GM12891 (cell line): Measurements from ENCODE around the gene SPTLC2.
"Not testable (repeated sequence)": the region's sequence is repeated elsewhere in the genome, so short reads cannot be mapped to it uniquely, and the experiment has no call there.

ENCODE experiments used
- DNase-seq: peaks from one replicate; pipeline ENCODE4 v3.0.0; 2011; ENCODE audit warnings: low spot score; ENCODE audit not compliant: insufficient read length
- FAIRE-seq: peaks from 2 replicates; lab custom pipeline; 2011; peaks lifted over from hg19 to GRCh38; lab: Jason Lieb, UNC
- PAX5 ChIP-seq: IDR thresholded peaks from 2 replicates; pipeline ENCODE4 v1.6.1; 2011; ENCODE audit warnings: low read length, moderate library complexity, mild to moderate bottlenecking; ENCODE audit not compliant: insufficient read depth, severe bottlenecking
- POLR2A ChIP-seq: IDR thresholded peaks from 2 replicates; pipeline ENCODE4 v1.6.1; 2011; ENCODE audit warnings: low read depth, low read length, control low read depth
- POLR2AphosphoS5 ChIP-seq: IDR thresholded peaks from 2 replicates; pipeline ENCODE4 v1.6.1; 2011; ENCODE audit warnings: low read depth, low read length, control low read depth
- POU2F2 ChIP-seq: IDR thresholded peaks from 2 replicates; pipeline ENCODE4 v1.6.1; 2011; ENCODE audit warnings: low read depth, mild to moderate bottlenecking, control low read depth, low read length, moderate library complexity
- SPI1 ChIP-seq: IDR thresholded peaks from 2 replicates; pipeline ENCODE4 v1.6.1; 2011; ENCODE audit warnings: low read depth, low read length, control low read depth
- TAF1 ChIP-seq: IDR thresholded peaks from 2 replicates; pipeline ENCODE4 v1.6.1; 2011; ENCODE audit warnings: low read depth, low read length, control low read depth

The SPTLC2 gene

DNA sequence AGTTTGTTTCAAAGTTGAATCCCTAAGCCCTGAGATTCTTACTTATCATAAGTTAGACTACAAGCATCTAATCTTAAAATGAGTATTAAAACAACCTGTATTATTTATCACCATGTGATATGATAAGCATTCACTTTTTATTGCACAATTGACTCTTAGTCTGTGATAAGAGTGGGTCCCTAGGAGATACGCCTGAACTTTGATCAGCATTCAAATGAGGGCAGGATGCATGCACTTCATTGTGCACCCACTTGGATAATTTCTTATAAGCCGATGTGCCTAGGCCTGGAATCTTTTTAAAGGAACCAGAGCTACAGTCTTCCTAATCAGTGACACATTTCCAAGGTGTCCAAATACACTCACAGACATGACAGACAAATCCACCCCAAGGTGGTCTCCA, 31.4 kb upstream of the SPTLC2 start:
- TF ChIP-seq SPI1 (no peak), TAF1 (no peak), PAX5 (no peak), POU2F2 (no peak), POLR2AphosphoS5 (no peak)
- no peak for FAIRE-seq
- no peak for DNase-seq

DNA sequence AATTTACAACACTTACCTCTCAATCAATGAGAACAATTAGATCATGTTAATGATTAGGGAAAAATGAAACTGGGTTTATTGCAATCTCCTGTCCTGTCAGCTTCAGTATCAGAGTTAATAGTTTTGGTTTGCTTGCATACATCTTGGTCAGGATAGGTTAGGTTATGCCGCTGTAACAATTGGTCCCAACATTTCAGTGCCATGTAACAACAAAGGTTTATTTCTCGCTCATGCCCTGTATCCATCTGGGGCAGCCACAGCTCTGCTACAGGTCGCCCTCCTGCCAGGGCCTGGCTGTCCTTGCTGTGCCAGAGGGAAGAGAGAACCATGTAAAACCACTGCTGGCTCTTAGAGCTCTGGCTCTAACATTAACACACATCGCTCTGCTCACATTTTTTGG, 30.5 kb upstream of the SPTLC2 start:
- DNase-seq (no peak), FAIRE-seq (no peak)
- TF ChIP-seq SPI1 = no peak
- TF ChIP-seq POLR2A = no peak
- no peak for TF ChIP-seq TAF1

DNA sequence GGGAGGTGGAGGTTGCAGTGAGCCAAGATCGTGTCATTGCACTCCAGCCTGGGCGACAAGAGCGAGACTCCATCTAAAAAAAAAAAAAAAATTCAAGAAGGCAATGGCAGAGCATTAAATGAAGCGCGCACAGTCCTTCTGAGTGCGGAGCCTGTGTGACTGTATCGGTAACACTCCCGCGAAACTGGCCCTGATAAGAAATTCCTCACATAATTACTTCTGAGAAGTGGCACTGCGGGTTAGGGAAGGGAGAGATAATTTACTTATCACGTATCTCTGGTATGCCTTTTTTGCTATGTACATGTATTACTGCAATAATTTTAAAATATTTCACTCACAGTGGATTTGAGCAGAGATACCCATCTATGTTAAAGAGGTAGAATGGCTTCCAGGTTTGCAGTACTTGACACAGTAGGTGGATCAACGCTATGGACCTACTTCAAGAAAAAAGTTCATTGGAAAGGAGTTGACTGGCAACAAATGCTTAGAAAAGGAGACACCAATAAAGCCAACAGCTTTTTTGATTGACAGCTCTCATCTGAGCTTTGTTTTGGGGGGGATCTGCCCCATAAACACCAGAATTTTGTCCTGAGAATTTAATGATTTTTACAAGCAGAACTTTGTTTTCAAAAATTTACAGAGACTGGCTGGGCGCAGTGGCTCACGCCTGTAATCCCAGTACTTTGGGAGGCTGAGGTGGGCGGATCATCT, 29.2 kb upstream of the SPTLC2 start:
- FAIRE-seq = no peak
- TF ChIP-seq TAF1 = no peak
- TF ChIP-seq SPI1 = no peak
- no peak for TF ChIP-seq POU2F2
- TF ChIP-seq POLR2A = no peak
- no peak for TF ChIP-seq PAX5
- TF ChIP-seq POLR2AphosphoS5 = no peak
- no peak for DNase-seq

DNA sequence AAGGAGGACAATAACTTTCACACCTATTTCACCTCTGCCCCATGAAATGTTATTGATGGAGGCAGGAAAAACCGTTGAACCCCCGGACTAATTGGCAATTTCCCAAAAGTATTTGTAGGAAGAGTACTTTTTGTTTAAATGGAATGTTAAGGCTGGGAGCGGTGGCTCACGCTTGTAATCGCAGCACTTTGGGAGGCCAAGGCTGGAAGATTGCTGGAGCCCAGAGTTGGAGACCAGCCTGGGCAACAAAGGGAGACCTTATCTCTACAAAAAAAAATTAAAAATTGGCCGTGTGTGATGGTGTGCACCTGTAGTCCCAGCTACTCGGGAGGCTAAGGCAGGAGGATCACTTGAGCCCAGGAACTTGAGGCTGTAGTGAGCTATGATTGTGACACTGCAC, 26.0 kb upstream of the SPTLC2 start:
- DNase-seq (no peak), FAIRE-seq (no peak)
- TF ChIP-seq POU2F2 = no peak
- no peak for TF ChIP-seq SPI1
- no peak for TF ChIP-seq POLR2AphosphoS5
- TF ChIP-seq PAX5 = no peak
- no peak for TF ChIP-seq TAF1
- TF ChIP-seq POLR2A = no peak

DNA sequence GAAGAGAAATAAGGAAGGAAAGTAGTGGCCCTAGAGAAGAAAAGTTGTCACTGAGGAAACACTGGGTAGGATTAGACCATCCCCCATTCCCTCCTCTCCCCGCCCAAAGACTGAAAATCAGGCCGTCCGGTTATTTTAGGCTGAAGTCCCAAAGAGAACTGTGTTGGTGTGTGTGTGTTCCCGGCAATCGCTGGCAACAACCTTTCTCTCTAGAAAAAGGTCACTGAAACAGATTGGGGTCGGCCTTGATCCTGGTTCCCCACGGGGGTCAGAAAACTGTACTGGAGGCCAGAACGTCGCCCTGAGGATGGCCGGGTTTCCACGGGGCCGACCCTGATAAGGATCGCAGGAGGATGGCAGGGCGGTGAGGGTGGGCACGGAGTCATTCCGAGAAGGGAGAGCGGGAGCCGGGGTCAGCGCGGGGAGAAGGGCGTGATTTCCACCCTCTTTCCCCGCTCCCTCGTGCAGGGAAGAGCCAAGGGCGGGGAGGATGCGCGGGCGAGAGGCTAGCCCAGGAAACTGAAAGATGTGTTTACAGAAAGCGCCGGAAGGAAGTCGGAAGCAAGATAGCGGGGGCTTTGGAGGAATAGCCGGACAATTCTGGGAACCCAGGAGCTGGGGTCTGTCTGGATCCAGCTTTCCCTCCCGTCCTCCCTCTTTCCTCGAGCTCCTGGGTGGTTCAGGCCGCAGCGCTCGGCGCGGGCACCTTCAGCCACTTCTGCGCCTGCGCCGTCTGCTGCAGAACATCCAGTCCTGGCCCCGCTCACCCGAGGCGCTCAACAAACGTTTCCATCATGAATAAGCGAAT, 25.3 kb upstream of the SPTLC2 start:
- FAIRE-seq (no peak), DNase-seq (no peak)
- TF ChIP-seq SPI1 (peak; percentile 81), POLR2A (no peak)

DNA sequence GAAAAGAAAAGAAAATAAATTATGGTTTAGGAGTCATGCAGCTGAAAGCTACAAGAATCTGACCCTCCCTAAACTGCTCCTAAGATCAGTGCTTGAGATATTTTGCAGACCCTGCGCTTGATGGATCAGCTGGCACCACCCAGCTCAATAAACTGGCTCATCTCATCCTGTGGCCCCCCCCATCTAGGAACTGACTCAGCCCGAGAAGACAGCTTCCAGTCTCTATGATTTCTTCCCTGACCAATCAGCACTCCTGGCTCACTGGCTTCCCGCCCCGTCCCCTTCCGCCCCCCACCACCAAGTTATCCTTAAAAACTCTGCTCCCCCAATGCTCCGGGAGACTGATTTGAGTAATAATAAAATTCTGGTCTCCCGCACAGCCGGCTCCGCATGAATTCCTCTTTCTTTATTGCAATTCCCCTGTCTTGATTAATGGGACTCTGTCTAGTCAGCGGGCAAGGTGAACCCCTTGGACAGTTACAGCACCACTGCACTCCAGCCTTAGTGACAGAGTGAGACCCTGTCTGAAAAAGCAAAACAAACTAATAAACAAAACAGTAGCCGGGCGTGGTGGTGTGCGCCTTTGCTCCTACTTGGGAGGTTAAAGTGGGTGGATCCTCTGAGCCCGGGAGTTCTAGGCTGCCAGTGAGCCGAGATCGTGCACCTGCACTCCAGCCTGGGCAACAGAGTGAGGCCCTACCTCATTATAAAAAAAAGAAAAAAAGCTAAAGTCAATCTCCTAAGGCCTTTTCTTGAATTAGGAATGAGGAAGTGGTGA, 24.5 kb upstream of the SPTLC2 start:
- TF ChIP-seq TAF1 (no peak), POLR2A (no peak), POLR2AphosphoS5 (no peak), POU2F2 (no peak)
- no peak for DNase-seq
- no peak for FAIRE-seq

DNA sequence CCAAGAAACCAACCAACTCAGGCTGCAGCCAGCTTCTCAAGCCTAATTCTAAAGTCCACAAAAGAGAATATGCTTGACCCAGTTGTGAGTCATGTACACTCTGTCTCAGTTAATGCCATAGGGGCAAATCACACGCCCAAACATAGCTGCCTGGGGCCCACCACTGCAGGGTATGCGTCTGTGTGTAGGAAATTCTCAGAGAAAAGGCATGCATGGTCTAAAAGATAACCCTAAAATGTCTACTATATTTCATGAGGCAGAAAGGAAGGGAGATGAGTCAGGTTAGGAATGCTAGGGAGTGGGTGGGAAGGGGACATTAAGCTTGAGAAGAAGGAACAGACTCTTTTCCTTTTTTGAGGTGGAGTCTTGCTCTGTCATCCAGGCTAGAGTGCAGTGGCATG, 22.3 kb upstream of the SPTLC2 start:
- no peak for FAIRE-seq
- TF ChIP-seq POLR2AphosphoS5 (no peak), POLR2A (no peak), POU2F2 (no peak), TAF1 (no peak), PAX5 (no peak), SPI1 (no peak)
- DNase-seq = no peak

DNA sequence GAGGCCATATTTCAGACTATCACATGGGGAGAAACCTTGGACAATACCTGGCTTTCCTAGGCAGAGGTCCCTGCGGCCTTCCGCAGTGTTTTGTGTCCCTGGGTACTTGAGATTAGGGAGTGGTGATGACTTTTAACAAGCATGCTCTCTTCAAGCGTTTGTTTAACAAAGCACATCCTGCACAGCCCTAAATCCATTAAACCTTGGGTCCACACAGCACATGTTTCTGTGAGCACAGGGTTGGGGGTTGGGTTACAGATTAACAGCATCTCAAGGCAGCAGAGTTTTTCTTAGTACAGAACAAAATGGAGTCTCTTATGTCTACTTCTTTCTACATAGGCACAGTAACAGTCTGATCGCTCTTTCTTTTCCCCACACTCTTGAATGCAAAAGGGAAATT, 19.4 kb upstream of the SPTLC2 start:
- FAIRE-seq, DNase-seq: not testable (repeated sequence)

DNA sequence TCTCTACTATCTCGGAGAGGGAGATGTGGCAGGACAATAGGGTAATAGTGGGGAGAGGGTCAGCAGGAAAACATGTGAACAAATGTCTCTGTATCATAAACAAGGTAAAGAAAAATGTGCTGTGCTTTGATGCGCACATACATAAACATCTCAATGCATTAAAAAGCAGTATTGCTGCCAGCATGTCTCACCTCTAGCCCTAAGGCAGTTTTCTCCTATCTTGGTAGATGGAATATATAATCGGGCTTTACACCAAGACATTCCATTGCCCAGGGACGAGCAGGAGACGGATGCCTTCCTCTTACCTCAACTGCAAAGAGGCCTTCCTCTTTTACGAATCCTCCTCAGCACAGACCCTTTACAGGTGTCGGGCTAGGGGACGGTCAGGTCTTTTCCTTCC, 19.0 kb upstream of the SPTLC2 start:
- FAIRE-seq, DNase-seq: not testable (repeated sequence)

DNA sequence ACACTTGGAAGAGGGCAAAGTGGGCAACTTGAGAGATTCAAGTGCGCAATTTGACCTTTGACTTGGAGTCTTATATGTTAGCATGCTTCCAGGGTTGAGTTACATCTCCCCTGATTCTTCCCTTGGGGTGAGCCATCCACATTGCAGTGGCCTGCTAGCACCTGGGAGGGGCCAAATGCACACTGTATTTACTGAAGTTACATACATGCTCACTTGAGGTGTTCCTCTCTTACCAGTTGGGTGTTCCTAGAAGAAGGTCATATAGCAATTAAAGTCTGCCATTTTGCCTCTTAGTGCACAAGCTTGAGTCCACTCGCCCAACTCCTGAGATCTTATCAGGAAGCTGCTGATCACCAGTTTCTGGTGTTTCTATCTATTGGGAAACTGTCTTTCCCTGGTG, 13.7 kb upstream of the SPTLC2 start:
- TF ChIP-seq SPI1 = no peak
- no peak for TF ChIP-seq PAX5
- TF ChIP-seq POLR2A = no peak
- TF ChIP-seq TAF1 = no peak
- no peak for TF ChIP-seq POLR2AphosphoS5
- TF ChIP-seq POU2F2 = no peak
- FAIRE-seq = no peak
- no peak for DNase-seq
